ENCODE data around the gene GINS2.

Gene GINS2

DNA sequence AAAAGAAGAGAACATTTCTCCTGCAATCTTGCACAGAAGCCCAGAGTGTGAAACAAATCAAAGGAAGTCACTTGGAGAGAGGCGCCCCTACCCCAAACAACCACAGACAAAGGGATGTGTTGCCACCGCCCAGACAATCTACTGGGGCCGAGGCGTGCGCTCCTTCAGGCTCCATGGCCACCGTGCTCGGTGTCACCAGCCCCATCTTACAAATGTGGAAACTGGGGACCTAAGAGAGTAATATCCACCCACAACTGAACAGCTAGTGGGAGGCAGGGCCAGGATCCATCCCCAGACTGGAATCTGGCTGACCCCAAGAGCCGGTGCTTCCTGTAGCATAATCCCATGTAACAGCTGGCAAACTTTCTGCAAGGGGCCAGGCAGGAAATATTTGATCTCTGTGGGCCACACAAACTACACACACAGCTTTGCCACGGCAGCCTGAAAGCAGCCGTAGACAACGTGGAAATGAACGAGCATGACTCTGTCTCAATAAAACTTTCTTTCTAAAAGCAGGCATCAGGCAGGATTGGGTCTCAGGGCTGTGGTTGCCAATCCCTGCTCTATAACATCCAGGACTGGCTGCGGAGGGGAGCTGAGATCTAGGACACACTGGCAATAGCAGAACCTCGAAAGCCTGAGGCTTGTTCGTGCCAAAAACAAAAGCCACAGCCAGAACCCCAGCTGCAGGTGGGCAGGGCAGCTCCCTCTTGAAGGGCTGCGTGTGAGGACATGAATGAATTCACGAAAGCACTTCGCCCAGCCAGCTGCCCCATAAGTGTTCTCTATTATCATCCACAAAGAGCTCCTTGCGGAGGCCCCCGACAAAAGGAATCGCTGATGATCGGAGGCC lies 26.6 kb upstream of the GINS2 start:
- no peak for DNase-seq

DNA sequence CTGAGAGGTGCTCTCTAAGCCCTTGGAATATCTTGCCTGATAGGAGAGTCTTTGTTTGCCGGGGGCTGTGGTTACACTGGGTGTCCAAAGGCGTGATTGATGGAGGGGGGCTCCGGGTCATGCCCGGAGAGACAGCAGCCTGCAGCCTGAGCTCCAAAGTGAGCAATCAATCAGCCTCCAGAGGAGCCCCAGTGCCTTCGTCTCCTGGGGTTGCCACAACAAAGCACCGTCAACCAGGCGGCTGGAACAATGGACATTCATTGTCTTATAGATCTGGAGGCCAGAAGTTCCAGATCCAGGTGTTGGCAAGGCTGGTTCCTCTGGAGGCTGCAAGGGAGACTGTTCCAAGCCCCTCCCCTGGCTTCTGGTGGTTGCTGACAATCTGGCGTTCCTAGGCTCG lies 24.0 kb upstream of the GINS2 start:
- no peak for DNase-seq

DNA sequence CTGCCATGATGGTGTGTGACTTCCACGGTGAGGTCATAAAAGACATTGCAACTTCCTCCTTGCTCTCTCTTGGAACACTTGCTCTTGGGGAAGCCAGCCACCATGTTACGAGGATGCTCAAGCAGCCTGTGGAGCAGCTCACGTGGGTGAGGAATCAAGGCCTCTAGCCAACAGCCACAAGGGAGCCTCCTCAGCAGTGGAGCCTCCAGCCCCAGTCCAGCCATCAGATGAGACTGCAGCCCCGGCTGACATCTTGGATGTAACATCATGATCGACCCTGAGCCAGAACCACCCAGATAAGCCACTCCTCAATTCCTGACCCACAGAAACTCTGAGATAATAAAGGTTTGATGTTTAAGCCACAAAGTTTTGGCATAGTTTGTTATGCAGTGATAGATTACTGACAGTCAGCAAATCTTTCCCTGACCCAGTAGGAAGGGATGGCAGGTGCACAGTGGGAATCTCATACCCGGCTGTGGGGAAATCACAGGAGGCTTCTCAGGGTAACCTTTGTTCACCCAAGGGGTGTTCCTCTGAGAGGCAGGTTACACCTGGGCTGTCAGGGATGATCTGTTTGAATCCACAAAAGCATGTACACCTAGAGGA lies 23.3 kb upstream of the GINS2 start:
- no peak for DNase-seq

DNA sequence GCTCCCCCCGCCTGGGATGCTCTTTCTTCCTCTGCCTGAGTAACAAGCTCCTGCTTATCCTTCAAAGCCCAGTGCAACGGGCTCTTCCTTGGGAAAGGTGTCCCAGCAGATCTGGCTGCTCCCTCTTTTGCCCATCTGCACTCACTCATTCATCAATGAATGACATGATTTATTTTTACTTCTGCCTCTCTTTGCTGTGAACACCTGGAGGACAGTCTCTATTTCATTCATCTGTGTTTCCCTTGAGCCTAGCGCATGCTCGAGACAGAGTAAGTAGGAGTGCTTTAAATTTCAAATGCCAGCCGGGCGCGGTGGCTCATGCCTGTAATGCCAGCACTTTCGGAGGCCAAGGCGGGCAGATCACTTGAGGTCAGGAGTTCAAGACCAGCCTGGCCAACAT lies 22.0 kb upstream of the GINS2 start:
- no peak for DNase-seq

DNA sequence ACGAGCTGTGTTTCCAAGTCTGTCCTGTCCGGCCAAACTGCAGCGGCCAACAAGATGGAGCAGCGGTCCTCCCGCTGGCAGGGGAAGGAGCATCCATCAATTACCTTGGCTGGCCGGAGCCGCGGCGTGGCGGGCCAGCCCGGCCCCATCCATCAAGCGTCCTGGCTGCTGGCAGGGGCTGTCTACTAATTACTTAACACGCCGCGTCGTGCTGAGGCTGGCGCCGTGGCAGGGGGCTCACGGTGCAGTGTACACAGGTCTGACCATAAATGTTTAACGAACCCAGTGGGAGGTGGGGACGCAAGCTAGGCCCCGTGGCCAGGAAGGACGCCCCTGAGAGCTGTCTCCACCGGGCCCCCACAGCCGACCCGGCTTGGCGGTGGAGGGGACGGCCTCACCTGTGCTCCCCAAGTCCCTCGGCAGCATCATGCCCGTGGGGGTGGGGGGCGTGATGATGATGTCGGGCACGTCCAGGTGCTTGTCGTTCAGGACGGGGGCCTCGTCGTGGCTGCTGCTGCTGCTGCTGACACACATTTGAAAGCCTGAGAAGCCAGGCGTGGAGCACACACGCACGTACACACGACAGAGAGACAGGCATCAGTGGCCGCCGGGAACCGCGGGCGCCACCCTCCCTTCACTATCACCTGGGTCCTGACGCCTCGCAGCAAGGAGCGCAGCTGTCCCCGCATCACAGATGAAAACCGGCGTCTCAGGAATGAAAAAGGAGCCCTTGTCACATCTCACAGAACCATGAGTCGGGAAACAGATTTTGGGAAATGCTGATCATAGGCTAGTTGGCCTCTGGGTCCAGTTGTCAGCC lies 21.2 kb upstream of the GINS2 start:
- DNase-seq: no peak

DNA sequence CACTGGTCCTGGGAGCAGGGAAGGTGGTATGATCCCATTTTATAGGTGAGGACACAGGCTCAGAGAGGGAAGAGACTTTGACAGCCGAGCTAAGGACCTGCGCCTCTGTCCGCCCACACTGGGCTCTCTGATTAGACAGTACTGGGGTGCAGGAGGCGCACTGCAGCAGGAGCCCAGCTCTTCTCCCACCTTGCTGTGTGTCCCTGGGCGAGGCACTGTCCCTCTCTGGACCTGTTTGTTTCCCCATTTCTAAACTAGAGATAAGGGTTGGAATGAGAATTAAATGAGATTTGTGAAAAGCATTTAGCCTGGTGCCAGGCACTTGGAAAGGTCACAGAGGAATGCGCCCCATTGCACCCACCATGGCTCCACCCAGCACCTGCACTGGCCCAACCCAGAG lies 19.6 kb upstream of the GINS2 start:
- no peak for DNase-seq

DNA sequence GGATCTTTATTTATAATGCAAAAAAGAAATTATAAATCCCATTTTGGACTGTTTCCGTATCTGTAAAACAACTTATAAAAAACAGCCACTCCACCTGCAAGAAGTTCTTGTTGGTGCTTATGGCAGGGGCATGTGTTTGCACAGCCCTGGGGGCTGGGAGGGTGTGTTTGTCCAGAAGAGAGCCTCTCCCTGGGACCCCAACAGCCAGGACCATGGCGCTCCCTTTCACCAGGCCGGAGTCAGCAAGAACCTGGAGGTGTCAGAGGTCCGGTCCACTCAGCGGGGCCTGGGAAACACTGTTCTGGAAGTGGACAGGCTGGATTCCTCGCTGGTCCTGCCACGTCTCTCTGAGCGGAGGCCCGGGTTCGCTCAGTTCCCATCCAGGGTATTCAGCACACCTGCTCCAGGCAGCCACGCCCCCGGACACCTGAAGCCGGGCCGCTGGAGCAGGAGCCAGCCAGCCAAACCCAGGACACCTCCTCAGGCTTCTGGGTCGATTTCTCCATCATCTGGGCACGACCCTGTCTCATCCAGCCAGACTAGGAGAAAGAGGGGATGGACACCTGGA lies 18.9 kb upstream of the GINS2 start:
- no peak for DNase-seq

DNA sequence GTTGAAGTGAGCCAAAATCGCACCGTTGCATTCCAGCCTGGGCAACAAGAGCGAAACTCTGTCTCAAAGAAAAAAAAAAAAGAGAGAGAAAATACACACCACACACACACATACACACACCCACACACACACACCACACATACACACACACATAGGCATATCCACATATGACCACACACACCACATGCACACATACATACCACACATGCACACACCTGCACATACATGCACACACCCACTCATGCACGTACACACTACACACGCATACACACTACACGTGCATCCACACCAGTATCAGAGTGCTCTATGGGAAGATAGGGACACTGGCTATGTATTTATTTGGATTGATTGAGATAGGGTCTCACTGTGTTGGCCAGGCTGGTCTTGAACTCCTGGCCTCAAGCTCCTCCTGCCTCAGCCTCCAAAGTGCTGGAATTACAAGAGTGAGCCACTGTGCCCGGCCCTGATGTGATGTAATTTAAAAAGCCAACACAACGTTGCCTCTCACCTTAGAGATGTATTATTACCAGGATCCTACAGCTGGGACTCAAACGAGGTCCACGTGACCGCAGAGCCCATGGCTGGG lies 17.8 kb upstream of the GINS2 start:
- no peak for DNase-seq

DNA sequence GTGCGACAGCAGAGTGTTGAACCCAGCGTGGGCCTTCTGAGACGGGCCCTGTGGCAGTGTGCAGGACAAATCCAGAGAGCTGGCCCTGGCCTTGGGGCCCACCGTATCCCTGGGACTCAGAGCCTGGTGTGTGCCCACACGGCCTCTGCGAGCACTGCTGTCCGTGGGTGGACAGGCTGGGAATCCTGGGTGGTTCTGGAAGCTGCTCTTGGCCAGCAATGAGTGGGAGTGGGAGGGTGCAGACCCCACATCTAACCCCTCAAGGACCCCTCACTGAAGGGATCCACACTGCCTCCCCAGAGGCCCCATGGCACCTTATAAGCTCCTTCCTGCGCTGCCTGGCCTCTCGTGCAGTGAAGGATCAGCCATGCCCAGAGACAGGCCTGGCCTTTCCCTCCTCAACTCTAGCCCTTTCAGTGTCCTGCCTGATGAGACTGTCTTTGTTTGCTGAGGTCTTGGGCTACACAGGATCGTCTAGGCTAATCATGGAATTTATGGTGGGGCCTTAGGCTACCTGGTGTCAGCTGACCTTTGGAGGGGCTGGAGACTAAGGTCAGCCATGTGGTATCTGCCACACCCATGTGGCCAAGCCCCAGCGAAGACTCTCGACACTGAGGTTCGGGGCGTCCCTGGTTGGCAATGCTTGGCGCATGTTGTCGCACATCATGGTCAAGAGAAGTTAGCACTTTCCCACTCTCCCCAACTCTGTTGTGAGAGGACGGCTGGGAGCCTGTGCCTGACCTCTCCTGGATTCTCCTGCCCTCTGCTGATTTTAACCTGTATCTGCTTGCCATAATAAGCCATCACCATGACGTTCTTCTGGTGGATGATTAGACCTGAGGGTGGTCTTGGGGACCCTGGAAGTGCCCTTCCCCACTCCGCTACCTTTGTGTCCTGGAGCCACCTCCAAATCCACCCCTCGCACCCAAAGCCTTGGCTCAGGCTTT lies 16.4 kb upstream of the GINS2 start:
- no peak for DNase-seq

DNA sequence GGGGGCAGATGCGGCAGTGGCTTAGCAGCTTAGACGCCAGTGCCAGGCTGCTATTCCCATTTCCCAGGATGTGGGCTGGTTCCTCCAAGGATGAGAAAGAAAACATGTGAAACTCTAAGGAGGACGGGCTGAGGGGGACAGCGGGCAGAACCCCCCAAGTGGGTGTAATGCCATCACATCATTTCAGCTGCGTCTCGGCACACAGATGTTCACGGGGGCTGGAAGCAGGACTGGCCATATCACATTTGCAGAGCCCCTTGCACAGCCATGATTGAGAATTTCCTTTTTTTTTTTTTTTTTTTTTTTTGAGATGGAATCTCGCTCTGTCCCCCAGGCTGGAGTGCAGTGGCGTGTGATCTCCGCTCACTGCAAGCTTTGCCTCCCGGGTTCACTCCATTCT lies 15.3 kb upstream of the GINS2 start:
- no peak for DNase-seq

DNA sequence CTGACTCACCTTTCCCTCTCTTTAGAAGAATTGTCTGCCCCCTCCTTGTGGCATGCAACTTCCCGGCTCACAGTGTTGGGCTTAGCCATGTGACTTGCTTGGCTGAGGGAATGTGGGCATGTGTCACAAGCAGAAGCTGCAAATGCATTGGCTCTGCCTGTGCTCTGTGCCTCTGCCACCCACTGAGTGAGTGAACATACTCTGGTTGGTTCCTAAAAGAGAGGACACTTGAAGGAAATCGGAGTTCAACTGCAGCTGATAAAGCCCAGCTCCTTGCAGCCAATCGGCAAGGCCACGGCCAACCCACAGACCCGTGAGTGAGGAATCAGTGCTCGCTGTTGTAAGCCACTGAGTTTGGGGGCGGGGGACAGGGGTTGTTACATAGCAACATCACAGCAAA lies 10.9 kb upstream of the GINS2 start:
- DNase-seq: no peak

DNA sequence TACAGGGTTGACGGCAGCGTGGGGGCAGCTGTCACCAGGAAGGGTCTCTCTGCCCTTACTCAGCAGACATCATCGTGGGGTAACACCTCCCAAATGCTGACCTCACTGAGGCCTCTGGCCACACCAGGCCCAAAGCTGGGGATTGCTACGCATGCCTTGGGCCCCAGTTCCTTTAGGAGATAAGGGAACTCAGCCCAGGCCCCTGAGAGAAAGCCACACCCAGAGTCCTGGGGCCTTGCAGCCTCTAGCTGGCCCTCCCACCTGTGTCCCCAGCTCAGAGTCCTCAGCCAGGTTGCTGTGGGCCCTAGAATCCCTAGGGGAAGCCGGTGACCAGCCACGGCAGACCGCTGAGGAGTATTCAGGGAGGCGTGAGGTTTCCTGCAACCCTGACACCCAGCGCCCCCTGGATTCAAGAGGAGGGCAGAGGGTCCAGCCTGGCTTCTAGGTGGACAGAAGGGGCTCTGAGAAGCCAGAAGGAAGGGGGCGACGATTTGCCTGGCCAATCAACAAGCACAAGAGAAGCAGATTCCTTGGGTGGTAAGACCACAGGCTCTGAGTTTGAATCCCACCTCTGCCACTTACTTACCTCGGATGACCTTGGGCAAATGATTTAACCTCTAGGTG lies 10.3 kb upstream of the GINS2 start:
- no peak for DNase-seq

DNA sequence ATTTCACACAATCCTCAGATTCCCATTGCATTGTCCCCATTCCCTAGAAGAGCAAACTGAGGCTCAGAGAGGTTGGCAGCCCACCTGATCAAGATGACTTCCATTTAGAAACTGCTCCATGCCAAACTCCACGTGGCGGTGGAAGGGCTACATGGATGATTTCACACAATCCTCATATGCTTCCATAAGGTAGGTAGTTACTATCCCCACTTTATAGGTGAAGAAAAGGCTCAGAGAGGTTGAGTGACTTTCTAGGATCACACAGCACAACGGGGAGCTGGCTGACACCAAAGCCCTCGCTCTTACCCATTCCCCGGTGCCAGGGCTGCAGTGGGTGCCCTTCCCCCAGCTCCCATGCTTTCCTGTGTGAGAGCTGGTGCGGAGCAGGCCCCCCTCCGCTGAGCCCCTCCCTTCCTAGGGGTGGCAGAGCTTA lies 9.7 kb upstream of the GINS2 start:
- DNase-seq: no peak

DNA sequence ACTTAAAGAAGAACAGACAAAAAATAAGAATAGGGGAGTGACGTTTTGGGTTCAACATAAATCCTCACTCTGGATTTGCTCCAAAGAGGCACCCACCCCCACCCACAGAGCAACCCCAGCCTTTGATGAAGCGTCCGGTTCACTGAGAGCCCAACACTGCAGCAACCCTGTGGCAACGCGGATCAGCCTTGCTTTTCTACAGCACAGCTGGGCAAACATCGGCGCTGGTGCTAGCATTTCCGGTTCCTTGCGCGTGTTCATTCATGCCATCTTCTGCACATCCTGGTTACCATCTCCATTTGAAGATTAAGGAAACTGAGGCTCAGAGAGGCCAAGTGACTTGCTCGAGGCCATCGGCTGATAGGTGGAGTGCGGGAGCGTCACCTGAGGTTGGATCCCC lies 8.7 kb upstream of the GINS2 start:
- DNase-seq: no peak

DNA sequence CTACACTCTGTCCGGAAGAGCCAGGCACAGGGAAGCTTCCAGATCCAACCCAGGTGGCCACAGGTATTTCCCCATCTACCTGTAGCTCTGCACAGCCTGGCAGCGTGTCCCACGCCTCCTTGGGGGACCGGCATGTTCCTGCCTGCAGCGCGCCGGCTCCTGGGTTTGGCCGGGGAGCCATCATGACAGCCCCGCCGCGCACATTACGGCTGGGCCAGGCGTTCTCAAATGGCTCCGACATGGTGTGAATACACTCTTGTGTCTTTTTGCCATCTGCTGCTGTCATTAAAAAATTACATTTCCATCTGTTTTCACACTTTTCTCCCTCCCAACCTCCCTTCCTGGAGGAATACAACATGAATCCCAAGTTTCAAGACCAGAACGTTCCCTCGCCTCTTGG lies 8.0 kb upstream of the GINS2 start:
- DNase-seq: no peak

DNA sequence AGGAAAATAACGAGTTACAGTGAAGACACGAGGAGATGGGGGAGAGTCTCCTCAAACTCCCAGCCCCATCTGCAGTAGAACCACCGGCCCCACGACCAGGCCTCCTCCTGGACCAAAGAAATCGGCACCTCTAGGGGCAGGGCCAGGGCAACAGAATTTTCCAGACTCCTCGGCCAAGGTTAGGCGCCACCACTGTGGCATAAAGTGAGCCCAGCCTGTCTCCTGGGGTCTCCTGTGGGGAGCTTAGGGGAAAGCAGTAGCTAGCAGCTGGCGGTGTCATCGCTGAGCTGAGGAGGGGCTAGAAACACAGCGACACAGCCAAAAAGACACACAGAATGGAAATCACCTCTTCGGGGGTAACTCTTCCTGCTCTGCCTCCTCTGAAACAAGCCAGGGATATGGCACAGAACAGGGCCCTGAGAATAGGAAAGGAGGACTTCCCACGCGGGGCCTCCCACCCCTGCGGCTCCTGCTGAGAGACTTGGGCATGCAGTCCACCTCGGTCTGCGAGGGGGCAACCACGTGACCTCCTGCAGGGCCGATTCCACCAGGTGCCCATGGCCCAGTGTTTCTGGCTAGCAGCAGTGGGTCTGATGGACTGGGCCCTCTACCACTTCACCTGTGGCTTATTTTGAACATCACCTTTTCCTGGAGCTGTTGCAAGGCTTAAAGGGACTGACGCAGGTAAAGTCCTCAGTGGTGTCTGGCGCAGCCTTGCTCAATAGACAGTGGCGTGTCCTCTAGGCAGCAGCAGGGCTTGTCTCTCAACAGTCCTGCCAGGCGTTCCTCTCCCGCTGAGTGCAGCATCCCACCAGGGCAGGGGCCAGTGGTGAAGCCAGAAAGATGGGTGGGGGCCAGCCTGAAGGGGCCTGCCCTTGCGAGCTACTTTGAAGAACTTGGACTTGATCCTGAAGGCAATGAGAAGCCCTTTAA lies 6.7 kb upstream of the GINS2 start:
- DNase-seq: no peak

DNA sequence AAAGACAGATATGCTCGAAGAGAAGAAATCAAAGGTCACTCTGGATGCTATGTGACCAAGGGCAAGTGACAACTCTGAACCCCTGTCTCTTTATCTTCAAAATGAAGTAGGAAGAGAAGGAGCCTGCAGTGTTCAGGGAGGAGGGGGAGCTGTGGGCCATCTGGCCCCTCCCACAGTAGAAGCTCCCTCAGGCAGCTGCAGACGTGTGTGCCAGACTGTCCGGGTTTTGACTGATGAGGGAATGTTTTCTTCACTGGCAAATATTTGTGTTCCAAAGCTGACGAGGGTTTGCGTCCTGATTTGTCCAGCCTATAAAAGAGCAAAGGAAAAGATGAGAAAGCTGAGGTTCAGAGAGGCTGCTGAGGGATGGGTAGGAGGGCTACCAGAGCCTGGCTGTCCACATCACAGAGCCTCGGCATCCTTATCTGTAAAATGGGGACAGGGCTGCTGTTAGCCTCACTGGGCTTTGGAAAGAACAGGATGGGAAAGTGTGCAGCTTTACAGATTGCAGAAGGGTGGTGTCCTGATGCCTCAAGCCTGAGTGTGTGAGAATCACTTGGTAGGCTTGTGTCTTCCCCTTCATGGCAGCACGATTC lies 1.8 kb upstream of the GINS2 start:
- DNase-seq: no peak

DNA sequence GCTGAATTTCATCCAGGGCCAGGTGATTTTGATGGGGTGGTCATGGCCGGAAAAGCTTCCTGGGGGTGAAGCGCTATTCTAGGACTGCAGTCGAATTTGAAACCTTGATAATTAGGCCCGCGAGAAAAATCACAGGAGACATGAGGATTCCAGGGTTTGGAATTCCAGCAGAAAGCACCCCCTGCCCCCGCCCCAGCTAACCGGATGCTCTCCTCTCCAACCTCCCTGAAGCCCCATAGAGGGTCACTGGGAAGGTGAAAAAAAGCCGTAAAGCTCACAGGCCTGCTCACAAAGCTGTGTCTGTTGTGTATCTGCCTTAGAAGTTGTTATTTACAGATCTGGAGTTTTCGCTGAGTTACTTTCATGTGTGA lies 1.2 kb upstream of the GINS2 start:
- DNase-seq: no peak

DNA sequence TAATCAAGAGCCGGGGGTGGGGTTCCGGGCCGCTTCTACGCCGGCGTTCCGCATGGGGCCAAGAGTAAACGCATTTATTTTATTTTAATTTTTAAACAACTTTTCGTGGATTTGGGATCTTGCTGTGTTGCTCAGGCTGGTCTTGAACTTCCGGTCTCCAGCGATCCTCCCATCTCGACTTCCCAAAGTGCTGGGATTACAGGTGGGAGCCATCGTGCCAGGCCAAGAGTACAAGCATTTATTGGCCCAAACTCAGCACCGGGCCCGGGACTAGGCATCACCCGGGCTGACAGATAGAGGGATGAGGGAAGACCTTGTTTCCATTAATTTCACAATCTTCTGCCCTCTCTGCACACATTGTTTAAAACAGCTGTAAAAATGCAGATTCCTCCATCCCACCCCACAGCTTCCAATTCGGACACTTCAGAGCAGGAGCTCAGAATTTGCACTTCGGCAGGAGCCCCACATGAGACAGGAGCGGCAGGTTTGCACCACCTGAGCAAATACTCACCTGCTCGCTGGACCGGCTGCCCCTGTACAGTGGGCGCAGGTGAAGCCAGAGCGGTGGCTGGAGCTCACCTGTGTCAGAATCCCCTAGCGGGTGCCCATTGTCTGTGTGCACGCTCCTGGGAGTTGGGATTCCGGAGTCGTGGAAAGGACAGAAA lies 663 bp upstream of the GINS2 start:
- DNase-seq: no peak

Measured in central memory CD4-positive, alpha-beta T cell (primary cell).